ENCODE measurements around the gene CDHR1.

Gene CDHR1

GRCh38 chr10:84244651-84245270, 50.4 kb downstream of the CDHR1 start, which contains the start of gene RGR:
Gene RGR (plus strand): TSS chr10:84245053. CDS start chr10:84245091, 38 bp downstream.
- no peaks in the 10 kb centered on the region for H3K36me3 ChIP-seq (ENCODE audit: control insufficient read depth in 1 of 2, insufficient read depth in 2 of 2, low read depth in 1 of 2, low read length in 2 of 2)
- H4K91ac ChIP-seq (ENCODE audit: low read length) = no peak within 1 kb of the TSS
- H3K23ac ChIP-seq (ENCODE audit: low read length in 2 of 2) = no peak within 1 kb of the TSS
- no peaks in the 10 kb centered on the region for H3K79me1 ChIP-seq (replicated peaks; ENCODE audit: low read length, poor library complexity, severe bottlenecking)
- no peak within 1 kb of the TSS for H4K8ac ChIP-seq (ENCODE audit: low read length)
- H3K9ac ChIP-seq (ENCODE audit: low read length) = no peak within 1 kb of the TSS
- no peak within 1 kb of the TSS for H3K4me2 ChIP-seq (ENCODE audit: low read length, poor library complexity, severe bottlenecking)
- H3K14ac ChIP-seq (ENCODE audit: low read length in 2 of 2) = no peak within 1 kb of the TSS
- peaks cover 31 to 33% of the 10 kb centered on the region in 2 experiments for H3K27me3 ChIP-seq (ENCODE audit: control insufficient read depth in 1 of 2, insufficient read depth in 1 of 2, low read length in 2 of 2)
- H2BK120ac ChIP-seq (ENCODE audit: low read depth, low read length) = no peak within 1 kb of the TSS
- no peak within 1 kb of the TSS for H2AK5ac ChIP-seq (ENCODE audit: low read length, severe bottlenecking)
- no peak within 1 kb of the TSS for H3K4ac ChIP-seq (ENCODE audit: low read depth in 1 of 2, low read length in 2 of 2)
- H3K9me3 ChIP-seq (ENCODE audit: control insufficient read depth, low read length) = no peaks in the 10 kb centered on the region
- no peak within 1 kb of the TSS for H3K4me3 ChIP-seq (ENCODE audit: insufficient read depth in 1 of 2, low read depth in 1 of 2, low read length in 2 of 2)
- H2BK15ac ChIP-seq (ENCODE audit: low read depth, poor library complexity, severe bottlenecking) = no peak within 1 kb of the TSS
- H3K27ac ChIP-seq (ENCODE audit: low read length, poor library complexity, severe bottlenecking) = no peak within 1 kb of the TSS
- WGBS = 67% methylated on average over 9 of the region's 9 CpGs
- no peak for DNase-seq
- no peak within 1 kb of the TSS for H2AFZ ChIP-seq (ENCODE audit: low read depth, low read length)
- H2BK12ac ChIP-seq (ENCODE audit: low read length in 2 of 2) = no peak within 1 kb of the TSS
- H3K4me1 ChIP-seq (ENCODE audit: control insufficient read depth, insufficient read depth, low read depth, low read length) = no peaks in the 10 kb centered on the region
- H2BK5ac ChIP-seq (ENCODE audit: low read depth, low read length, poor library complexity, severe bottlenecking) = no peak within 1 kb of the TSS
- no peak within 1 kb of the TSS for H3K18ac ChIP-seq (ENCODE audit: low read depth in 1 of 2, low read length in 2 of 2)

- H2BK15ac ChIP-seq (ENCODE audit: low read depth, poor library complexity, severe bottlenecking) = no peak overlapping the region
- H3K14ac ChIP-seq (ENCODE audit: low read length in 2 of 2) = no peak overlapping the region
- H2AFZ ChIP-seq (ENCODE audit: low read depth, low read length) = no peak overlapping the region
- no peak overlapping the region for H3K4me2 ChIP-seq (ENCODE audit: low read length, poor library complexity, severe bottlenecking)
- H3K27ac ChIP-seq (ENCODE audit: low read length, poor library complexity, severe bottlenecking) = no peak overlapping the region
- H2BK5ac ChIP-seq (ENCODE audit: low read depth, low read length, poor library complexity, severe bottlenecking) = no peak overlapping the region
- H2AK5ac ChIP-seq (ENCODE audit: low read length, severe bottlenecking) = no peak overlapping the region
- H4K8ac ChIP-seq (ENCODE audit: low read length) = no peak overlapping the region
- no peaks in the 10 kb centered on the region for H3K4me1 ChIP-seq (ENCODE audit: control insufficient read depth, insufficient read depth, low read depth, low read length)
- no peak overlapping the region for H3K18ac ChIP-seq (ENCODE audit: low read depth in 1 of 2, low read length in 2 of 2)
- H3K27me3 ChIP-seq (ENCODE audit: control insufficient read depth in 1 of 2, insufficient read depth in 1 of 2, low read length in 2 of 2) = peaks cover 23 to 45% of the 10 kb centered on the region in 2 experiments
- H3K9me3 ChIP-seq (ENCODE audit: control insufficient read depth, low read length) = no peaks in the 10 kb centered on the region
- no peaks in the 10 kb centered on the region for H3K36me3 ChIP-seq (ENCODE audit: control insufficient read depth in 1 of 2, insufficient read depth in 2 of 2, low read depth in 1 of 2, low read length in 2 of 2)
- DNase-seq = no peak
- WGBS = 78% methylated on average over 5 of the region's 6 CpGs
- no peak overlapping the region for H4K91ac ChIP-seq (ENCODE audit: low read length)
- H3K9ac ChIP-seq (ENCODE audit: low read length) = no peak overlapping the region
- no peak overlapping the region for H2BK120ac ChIP-seq (ENCODE audit: low read depth, low read length)
- no peak overlapping the region for H3K4me3 ChIP-seq (ENCODE audit: insufficient read depth in 1 of 2, low read depth in 1 of 2, low read length in 2 of 2)
- no peak overlapping the region for H2BK12ac ChIP-seq (ENCODE audit: low read length in 2 of 2)
- H3K4ac ChIP-seq (ENCODE audit: low read depth in 1 of 2, low read length in 2 of 2) = no peak overlapping the region
- H3K23ac ChIP-seq (ENCODE audit: low read length in 2 of 2) = no peak overlapping the region
- H3K79me1 ChIP-seq (replicated peaks; ENCODE audit: low read length, poor library complexity, severe bottlenecking) = no peaks in the 10 kb centered on the region
Observed at GRCh38 chr10:84247496-84247895, 53.2 kb downstream of the CDHR1 start.

- Histone ChIP-seq H2BK15ac (ENCODE audit: low read depth, poor library complexity, severe bottlenecking) (no peak overlapping the region), H2AK5ac (ENCODE audit: low read length, severe bottlenecking) (no peak overlapping the region), H2BK120ac (ENCODE audit: low read depth, low read length) (no peak overlapping the region), H2BK5ac (ENCODE audit: low read depth, low read length, poor library complexity, severe bottlenecking) (no peak overlapping the region), H3K23ac (ENCODE audit: low read length in 2 of 2) (no peak overlapping the region), H3K9ac (ENCODE audit: low read length) (no peak overlapping the region), H2AFZ (ENCODE audit: low read depth, low read length) (no peak overlapping the region), H3K14ac (ENCODE audit: low read length in 2 of 2) (no peak overlapping the region), H3K4me3 (ENCODE audit: insufficient read depth in 1 of 2, low read depth in 1 of 2, low read length in 2 of 2) (no peak overlapping the region), H3K79me1 (replicated peaks; ENCODE audit: low read length, poor library complexity, severe bottlenecking) (no peaks in the 10 kb centered on the region), H2BK12ac (ENCODE audit: low read length in 2 of 2) (no peak overlapping the region), H4K8ac (ENCODE audit: low read length) (no peak overlapping the region), H3K4me1 (ENCODE audit: control insufficient read depth, insufficient read depth, low read depth, low read length) (no peaks in the 10 kb centered on the region), H4K91ac (ENCODE audit: low read length) (no peak overlapping the region), H3K4ac (ENCODE audit: low read depth in 1 of 2, low read length in 2 of 2) (no peak overlapping the region), H3K18ac (ENCODE audit: low read depth in 1 of 2, low read length in 2 of 2) (no peak overlapping the region), H3K36me3 (ENCODE audit: control insufficient read depth in 1 of 2, insufficient read depth in 2 of 2, low read depth in 1 of 2, low read length in 2 of 2) (no peaks in the 10 kb centered on the region), H3K27ac (ENCODE audit: low read length, poor library complexity, severe bottlenecking) (no peak overlapping the region), H3K9me3 (ENCODE audit: control insufficient read depth, low read length) (no peaks in the 10 kb centered on the region), H3K4me2 (ENCODE audit: low read length, poor library complexity, severe bottlenecking) (no peak overlapping the region), H3K27me3 (ENCODE audit: control insufficient read depth in 1 of 2, insufficient read depth in 1 of 2, low read length in 2 of 2) (peaks cover 28 to 54% of the 10 kb centered on the region in 2 experiments)
- DNase-seq = no peak
- 82% methylated on average over 12 of the region's 12 CpGs for WGBS
Observed at GRCh38 chr10:84248794-84249193, 54.5 kb downstream of the CDHR1 start.

GRCh38 chr10:84254552-84255478, 60.5 kb downstream of the CDHR1 start:
- no peak for DNase-seq
- H3K4me2 ChIP-seq (ENCODE audit: low read length, poor library complexity, severe bottlenecking) = no peak overlapping the region
- WGBS = 61% methylated on average over 9 of the region's 10 CpGs
- H3K27me3 ChIP-seq (ENCODE audit: control insufficient read depth in 1 of 2, insufficient read depth in 1 of 2, low read length in 2 of 2) = peaks cover 9 to 61% of the 10 kb centered on the region in 2 experiments
- H3K23ac ChIP-seq (ENCODE audit: low read length in 2 of 2) = no peak overlapping the region
- H2AFZ ChIP-seq (ENCODE audit: low read depth, low read length) = no peak overlapping the region
- H2BK5ac ChIP-seq (ENCODE audit: low read depth, low read length, poor library complexity, severe bottlenecking) = no peak overlapping the region
- no peak overlapping the region for H4K8ac ChIP-seq (ENCODE audit: low read length)
- no peak overlapping the region for H4K91ac ChIP-seq (ENCODE audit: low read length)
- no peaks in the 10 kb centered on the region for H3K79me1 ChIP-seq (replicated peaks; ENCODE audit: low read length, poor library complexity, severe bottlenecking)
- H3K4me1 ChIP-seq (ENCODE audit: control insufficient read depth, insufficient read depth, low read depth, low read length) = no peaks in the 10 kb centered on the region
- no peak overlapping the region for H3K9ac ChIP-seq (ENCODE audit: low read length)
- H3K27ac ChIP-seq (ENCODE audit: low read length, poor library complexity, severe bottlenecking) = no peak overlapping the region
- H3K9me3 ChIP-seq (ENCODE audit: control insufficient read depth, low read length) = no peaks in the 10 kb centered on the region
- H2AK5ac ChIP-seq (ENCODE audit: low read length, severe bottlenecking) = no peak overlapping the region
- no peak overlapping the region for H3K4ac ChIP-seq (ENCODE audit: low read depth in 1 of 2, low read length in 2 of 2)
- no peak overlapping the region for H2BK12ac ChIP-seq (ENCODE audit: low read length in 2 of 2)
- H3K14ac ChIP-seq (ENCODE audit: low read length in 2 of 2) = no peak overlapping the region
- no peak overlapping the region for H3K18ac ChIP-seq (ENCODE audit: low read depth in 1 of 2, low read length in 2 of 2)
- no peak overlapping the region for H3K4me3 ChIP-seq (ENCODE audit: insufficient read depth in 1 of 2, low read depth in 1 of 2, low read length in 2 of 2)
- no peaks in the 10 kb centered on the region for H3K36me3 ChIP-seq (ENCODE audit: control insufficient read depth in 1 of 2, insufficient read depth in 2 of 2, low read depth in 1 of 2, low read length in 2 of 2)
- H2BK15ac ChIP-seq (ENCODE audit: low read depth, poor library complexity, severe bottlenecking) = no peak overlapping the region
- H2BK120ac ChIP-seq (ENCODE audit: low read depth, low read length) = no peak overlapping the region
